ENCODE results near the gene PRMT7.

GRCh38 chr16:68319185-68319908 lies 8.5 kb downstream of the PRMT7 start:
- TF ChIP-seq CTCF (conservative IDR thresholded peaks at IDR 0.05; ENCODE audit: low read length), result no peak
- TF ChIP-seq EZH2phosphoT487 (IDR thresholded peaks at IDR 0.05; ENCODE audit: borderline replicate concordance), result no peak
